ENCODE measurements around the gene RTCA. TPM values are rescaled to one million over a fixed set of nuclear protein-coding genes. Genes with fewer than 3 reads are reported as not detected.
A peak's percentile ranks its signal among the peaks of the same experiment; 100 is the strongest.
"Not testable (repeated sequence)": the region's sequence is repeated elsewhere in the genome, so short reads cannot be mapped to it uniquely, and the experiment has no call there.

Gene RTCA
- total and polyA plus RNA-seq, 4 donors, result 11.2 to 18.9 (median 15.1) TPM

DNA sequence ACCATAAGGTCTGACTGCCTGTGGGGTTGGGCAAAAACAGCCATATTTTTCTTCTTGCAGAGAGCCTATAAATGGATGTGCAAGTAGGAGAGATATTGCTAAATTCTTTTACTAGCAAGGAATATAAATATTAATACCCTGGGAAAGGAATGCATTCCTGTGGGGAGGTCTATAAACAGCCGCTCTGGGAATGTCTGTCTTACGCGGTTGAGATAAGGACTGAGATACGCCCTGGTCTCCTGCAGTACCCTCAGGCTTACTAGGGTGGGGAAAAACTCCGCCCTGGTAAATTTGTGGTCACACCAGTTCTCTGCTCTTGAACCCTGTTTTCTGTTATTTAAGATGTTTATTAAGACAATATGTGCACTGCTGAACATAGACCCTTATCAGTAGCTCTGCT, 1.9 kb upstream of the RTCA start:
- Histone ChIP-seq H3K36me3 (ENCODE audit: control insufficient read depth in 4 of 4, insufficient read depth in 3 of 4, low read depth in 1 of 4, low read length in 3 of 4) (peaks cover 0 to 11% (median 3%) of the 10 kb centered on the region in 4 donors), H3K4me1 (ENCODE audit: control insufficient read depth in 4 of 4, insufficient read depth in 4 of 4, low read length in 3 of 4) (peaks cover 5 to 16% (median 10%) of the 10 kb centered on the region in 4 donors)
- H3K9ac ChIP-seq (ENCODE audit: low read depth in 1 of 2, low read length in 2 of 2); H3K27me3 ChIP-seq (ENCODE audit: control insufficient read depth in 4 of 4, insufficient read depth in 4 of 4, low read length in 3 of 4); H3K9me3 ChIP-seq (ENCODE audit: control insufficient read depth in 4 of 4, low read length in 3 of 4); H3K4me3 ChIP-seq (ENCODE audit: low read depth in 1 of 3, low read length in 3 of 3); DNase-seq (ENCODE audit: low spot score); H3K27ac ChIP-seq (ENCODE audit: low read depth in 1 of 2, low read length in 2 of 2): not testable (repeated sequence)
- WGBS, result 92% methylated on average over 5 of the region's 5 CpGs

DNA sequence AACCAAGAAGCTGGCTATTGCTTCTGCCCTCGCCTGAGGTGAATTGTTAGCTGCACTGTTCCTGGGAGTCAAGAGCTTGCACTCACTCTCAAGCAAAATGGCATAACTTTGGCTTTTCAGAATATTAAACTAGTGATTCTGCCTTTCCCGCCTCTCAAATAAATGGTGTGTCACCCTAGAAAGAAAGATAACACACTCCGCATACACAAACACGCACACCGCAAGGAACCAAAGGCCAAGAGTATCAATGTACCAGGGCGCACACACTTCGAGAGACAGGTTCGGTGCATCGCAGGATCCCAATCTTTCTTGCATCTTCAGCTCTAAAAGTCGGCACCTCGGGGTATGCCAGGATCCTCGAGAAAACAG, 470 bp upstream of the RTCA start:
- Histone ChIP-seq H3K27ac (ENCODE audit: low read depth in 1 of 2, low read length in 2 of 2) (peak overlapping the region; percentile 40 to 88), H3K4me1 (ENCODE audit: control insufficient read depth in 4 of 4, insufficient read depth in 4 of 4, low read length in 3 of 4) (peaks cover 6 to 16% (median 10%) of the 10 kb centered on the region in 4 donors), H3K27me3 (ENCODE audit: control insufficient read depth in 4 of 4, insufficient read depth in 4 of 4, low read length in 3 of 4) (no peaks in the 10 kb centered on the region), H3K9me3 (ENCODE audit: control insufficient read depth in 4 of 4, low read length in 3 of 4) (no peaks in the 10 kb centered on the region), H3K4me3 (ENCODE audit: low read depth in 1 of 3, low read length in 3 of 3) (peak overlapping the region; percentile 68 to 92 (median 83)), H3K9ac (ENCODE audit: low read depth in 1 of 2, low read length in 2 of 2) (peak overlapping the region; percentile 88 to 96), H3K36me3 (ENCODE audit: control insufficient read depth in 4 of 4, insufficient read depth in 3 of 4, low read depth in 1 of 4, low read length in 3 of 4) (peaks cover 1 to 16% (median 6%) of the 10 kb centered on the region in 4 donors)
- DNase-seq (ENCODE audit: low spot score), result no peak
- 3% methylated on average over 12 of the region's 12 CpGs for WGBS
- TF ChIP-seq FOXA2 (IDR thresholded peaks at IDR 0.05) (no peak), SP1 (IDR thresholded peaks at IDR 0.05) (no peak), EGR1 (IDR thresholded peaks at IDR 0.05; ENCODE audit: low read depth in 2 of 2) (no peak), YY1 (IDR thresholded peaks at IDR 0.05) (no peak), NR2F2 (IDR thresholded peaks at IDR 0.05) (no peak), FOXA1 (IDR thresholded peaks at IDR 0.05) (no peak), GABPA (IDR thresholded peaks at IDR 0.05 in 1 of 2, conservative IDR thresholded peaks at IDR 0.05 in 1 of 2) (no peak)
- TF ChIP-seq, protein P1, sequence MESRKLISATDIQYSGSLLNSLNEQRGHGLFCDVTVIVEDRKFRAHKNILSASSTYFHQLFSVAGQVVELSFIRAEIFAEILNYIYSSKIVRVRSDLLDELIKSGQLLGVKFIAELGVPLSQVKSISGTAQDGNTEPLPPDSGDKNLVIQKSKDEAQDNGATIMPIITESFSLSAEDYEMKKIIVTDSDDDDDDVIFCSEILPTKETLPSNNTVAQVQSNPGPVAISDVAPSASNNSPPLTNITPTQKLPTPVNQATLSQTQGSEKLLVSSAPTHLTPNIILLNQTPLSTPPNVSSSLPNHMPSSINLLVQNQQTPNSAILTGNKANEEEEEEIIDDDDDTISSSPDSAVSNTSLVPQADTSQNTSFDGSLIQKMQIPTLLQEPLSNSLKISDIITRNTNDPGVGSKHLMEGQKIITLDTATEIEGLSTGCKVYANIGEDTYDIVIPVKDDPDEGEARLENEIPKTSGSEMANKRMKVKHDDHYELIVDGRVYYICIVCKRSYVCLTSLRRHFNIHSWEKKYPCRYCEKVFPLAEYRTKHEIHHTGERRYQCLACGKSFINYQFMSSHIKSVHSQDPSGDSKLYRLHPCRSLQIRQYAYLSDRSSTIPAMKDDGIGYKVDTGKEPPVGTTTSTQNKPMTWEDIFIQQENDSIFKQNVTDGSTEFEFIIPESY (IDR thresholded peaks at IDR 0.05), result no peak
- TF ChIP-seq, protein P2, sequence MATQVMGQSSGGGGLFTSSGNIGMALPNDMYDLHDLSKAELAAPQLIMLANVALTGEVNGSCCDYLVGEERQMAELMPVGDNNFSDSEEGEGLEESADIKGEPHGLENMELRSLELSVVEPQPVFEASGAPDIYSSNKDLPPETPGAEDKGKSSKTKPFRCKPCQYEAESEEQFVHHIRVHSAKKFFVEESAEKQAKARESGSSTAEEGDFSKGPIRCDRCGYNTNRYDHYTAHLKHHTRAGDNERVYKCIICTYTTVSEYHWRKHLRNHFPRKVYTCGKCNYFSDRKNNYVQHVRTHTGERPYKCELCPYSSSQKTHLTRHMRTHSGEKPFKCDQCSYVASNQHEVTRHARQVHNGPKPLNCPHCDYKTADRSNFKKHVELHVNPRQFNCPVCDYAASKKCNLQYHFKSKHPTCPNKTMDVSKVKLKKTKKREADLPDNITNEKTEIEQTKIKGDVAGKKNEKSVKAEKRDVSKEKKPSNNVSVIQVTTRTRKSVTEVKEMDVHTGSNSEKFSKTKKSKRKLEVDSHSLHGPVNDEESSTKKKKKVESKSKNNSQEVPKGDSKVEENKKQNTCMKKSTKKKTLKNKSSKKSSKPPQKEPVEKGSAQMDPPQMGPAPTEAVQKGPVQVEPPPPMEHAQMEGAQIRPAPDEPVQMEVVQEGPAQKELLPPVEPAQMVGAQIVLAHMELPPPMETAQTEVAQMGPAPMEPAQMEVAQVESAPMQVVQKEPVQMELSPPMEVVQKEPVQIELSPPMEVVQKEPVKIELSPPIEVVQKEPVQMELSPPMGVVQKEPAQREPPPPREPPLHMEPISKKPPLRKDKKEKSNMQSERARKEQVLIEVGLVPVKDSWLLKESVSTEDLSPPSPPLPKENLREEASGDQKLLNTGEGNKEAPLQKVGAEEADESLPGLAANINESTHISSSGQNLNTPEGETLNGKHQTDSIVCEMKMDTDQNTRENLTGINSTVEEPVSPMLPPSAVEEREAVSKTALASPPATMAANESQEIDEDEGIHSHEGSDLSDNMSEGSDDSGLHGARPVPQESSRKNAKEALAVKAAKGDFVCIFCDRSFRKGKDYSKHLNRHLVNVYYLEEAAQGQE (IDR thresholded peaks at IDR 0.05), result no peak
- TF ChIP-seq, protein P3, sequence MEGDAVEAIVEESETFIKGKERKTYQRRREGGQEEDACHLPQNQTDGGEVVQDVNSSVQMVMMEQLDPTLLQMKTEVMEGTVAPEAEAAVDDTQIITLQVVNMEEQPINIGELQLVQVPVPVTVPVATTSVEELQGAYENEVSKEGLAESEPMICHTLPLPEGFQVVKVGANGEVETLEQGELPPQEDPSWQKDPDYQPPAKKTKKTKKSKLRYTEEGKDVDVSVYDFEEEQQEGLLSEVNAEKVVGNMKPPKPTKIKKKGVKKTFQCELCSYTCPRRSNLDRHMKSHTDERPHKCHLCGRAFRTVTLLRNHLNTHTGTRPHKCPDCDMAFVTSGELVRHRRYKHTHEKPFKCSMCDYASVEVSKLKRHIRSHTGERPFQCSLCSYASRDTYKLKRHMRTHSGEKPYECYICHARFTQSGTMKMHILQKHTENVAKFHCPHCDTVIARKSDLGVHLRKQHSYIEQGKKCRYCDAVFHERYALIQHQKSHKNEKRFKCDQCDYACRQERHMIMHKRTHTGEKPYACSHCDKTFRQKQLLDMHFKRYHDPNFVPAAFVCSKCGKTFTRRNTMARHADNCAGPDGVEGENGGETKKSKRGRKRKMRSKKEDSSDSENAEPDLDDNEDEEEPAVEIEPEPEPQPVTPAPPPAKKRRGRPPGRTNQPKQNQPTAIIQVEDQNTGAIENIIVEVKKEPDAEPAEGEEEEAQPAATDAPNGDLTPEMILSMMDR (IDR thresholded peaks at IDR 0.05; ENCODE audit: low read depth, low read length, missing input control), result no peak

DNA sequence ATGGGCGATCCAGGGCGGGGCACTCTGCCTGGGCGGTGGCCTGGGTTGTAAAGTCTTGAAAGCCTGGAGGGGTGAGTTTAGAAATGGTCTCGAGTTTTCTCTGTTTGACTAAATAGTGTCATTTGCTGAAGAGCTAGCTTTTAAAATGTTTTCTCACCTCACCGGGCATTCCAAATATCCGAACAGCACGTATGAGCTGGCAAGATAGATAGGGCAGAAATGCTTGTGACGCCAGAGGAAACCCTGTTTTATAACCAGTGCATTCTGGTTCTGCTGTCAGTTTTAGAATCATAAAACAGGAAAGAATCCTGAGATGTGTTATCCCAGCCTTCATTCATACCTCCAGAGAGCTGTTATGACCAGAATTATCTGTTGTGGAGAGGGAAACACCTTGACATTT, 725 bp downstream of the RTCA start:
- DNase-seq (ENCODE audit: low spot score), result no peak
- TF ChIP-seq EGR1 (IDR thresholded peaks at IDR 0.05; ENCODE audit: low read depth in 2 of 2) (no peak), YY1 (IDR thresholded peaks at IDR 0.05) (no peak), GABPA (IDR thresholded peaks at IDR 0.05 in 1 of 2, conservative IDR thresholded peaks at IDR 0.05 in 1 of 2) (no peak), RAD21 (IDR thresholded peaks at IDR 0.05) (no peak), RXRA (IDR thresholded peaks at IDR 0.05) (no peak), SP1 (IDR thresholded peaks at IDR 0.05) (no peak)
- TF ChIP-seq, protein P3 (IDR thresholded peaks at IDR 0.05; ENCODE audit: low read depth, low read length, missing input control), result no peak
- TF ChIP-seq, protein P2 (IDR thresholded peaks at IDR 0.05), result no peak
- H3K9ac ChIP-seq (ENCODE audit: low read depth in 1 of 2, low read length in 2 of 2), result peak overlapping the region; percentile 54 to 96
- H3K9me3 ChIP-seq (ENCODE audit: control insufficient read depth in 4 of 4, low read length in 3 of 4), result no peaks in the 10 kb centered on the region
- peak overlapping the region; percentile 64 to 88 for H3K27ac ChIP-seq (ENCODE audit: low read depth in 1 of 2, low read length in 2 of 2)
- WGBS, result 0% methylated on average over 8 of the region's 8 CpGs
- peaks cover 1 to 23% (median 13%) of the 10 kb centered on the region in 4 donors for H3K36me3 ChIP-seq (ENCODE audit: control insufficient read depth in 4 of 4, insufficient read depth in 3 of 4, low read depth in 1 of 4, low read length in 3 of 4)
- no peaks in the 10 kb centered on the region for H3K27me3 ChIP-seq (ENCODE audit: control insufficient read depth in 4 of 4, insufficient read depth in 4 of 4, low read length in 3 of 4)
- peak overlapping the region; percentile 68 to 92 (median 83) for H3K4me3 ChIP-seq (ENCODE audit: low read depth in 1 of 3, low read length in 3 of 3)
- peaks cover 6 to 16% (median 10%) of the 10 kb centered on the region in 4 donors for H3K4me1 ChIP-seq (ENCODE audit: control insufficient read depth in 4 of 4, insufficient read depth in 4 of 4, low read length in 3 of 4)
